A549 (cell line): ENCODE data around the gene APC2.

Experiments
- CEBPB ChIP-seq, 2 experiments: fragments of >200 bp in 1 of 2; sonication (Bioruptor Twin) in 1 of 2; formaldehyde crosslinking in 1 of 2; IDR thresholded peaks; 2 replicates each; pipeline ENCODE4 v1.6.1; 2012 to 2016
- MAFK ChIP-seq: fragments of 450-650 bp; IDR thresholded peaks from 2 replicates; pipeline ENCODE4 v1.6.1; 2014; ENCODE audit not compliant: partially characterized antibody
- POLR2A ChIP-seq: IDR thresholded peaks from 2 replicates; pipeline ENCODE4 v1.6.1; 2012; ENCODE audit warnings: mild to moderate bottlenecking, low read length
- RAD21 ChIP-seq, 2 experiments: fragments of >200 bp in 1 of 2; sonication (Bioruptor Twin) in 1 of 2; formaldehyde crosslinking in 1 of 2; IDR thresholded peaks in 1 of 2; conservative IDR thresholded peaks in 1 of 2; 2 replicates in 1 of 2; 3 replicates in 1 of 2; pipeline ENCODE4 v1.6.1; 2012 to 2018; ENCODE audit warnings: inconsistent platforms in 1 of 2
- SREBF2 ChIP-seq: fragments of 450-650 bp; IDR thresholded peaks from 2 replicates; pipeline ENCODE4 v1.6.1; 2014; ENCODE audit warnings: mild to moderate bottlenecking, moderate library complexity
- TF ChIP-seq, protein P1 (sequence below): fragments of >200 bp; sonication (Bioruptor Twin); formaldehyde crosslinking; IDR thresholded peaks from 3 replicates; pipeline ENCODE4 v1.5.1; 2016
- TF ChIP-seq, protein P2 (sequence below): fragments of 250-450 bp; sonication (Bioruptor Pico); IDR thresholded peaks from 2 replicates; pipeline ENCODE4 v1.5.0; 2021; ENCODE audit warnings: mild to moderate bottlenecking, moderate library complexity, borderline replicate concordance
- TF ChIP-seq, protein P3 (sequence below): IDR thresholded peaks from 2 replicates; pipeline ENCODE4 v1.6.1; 2012

DNA sequence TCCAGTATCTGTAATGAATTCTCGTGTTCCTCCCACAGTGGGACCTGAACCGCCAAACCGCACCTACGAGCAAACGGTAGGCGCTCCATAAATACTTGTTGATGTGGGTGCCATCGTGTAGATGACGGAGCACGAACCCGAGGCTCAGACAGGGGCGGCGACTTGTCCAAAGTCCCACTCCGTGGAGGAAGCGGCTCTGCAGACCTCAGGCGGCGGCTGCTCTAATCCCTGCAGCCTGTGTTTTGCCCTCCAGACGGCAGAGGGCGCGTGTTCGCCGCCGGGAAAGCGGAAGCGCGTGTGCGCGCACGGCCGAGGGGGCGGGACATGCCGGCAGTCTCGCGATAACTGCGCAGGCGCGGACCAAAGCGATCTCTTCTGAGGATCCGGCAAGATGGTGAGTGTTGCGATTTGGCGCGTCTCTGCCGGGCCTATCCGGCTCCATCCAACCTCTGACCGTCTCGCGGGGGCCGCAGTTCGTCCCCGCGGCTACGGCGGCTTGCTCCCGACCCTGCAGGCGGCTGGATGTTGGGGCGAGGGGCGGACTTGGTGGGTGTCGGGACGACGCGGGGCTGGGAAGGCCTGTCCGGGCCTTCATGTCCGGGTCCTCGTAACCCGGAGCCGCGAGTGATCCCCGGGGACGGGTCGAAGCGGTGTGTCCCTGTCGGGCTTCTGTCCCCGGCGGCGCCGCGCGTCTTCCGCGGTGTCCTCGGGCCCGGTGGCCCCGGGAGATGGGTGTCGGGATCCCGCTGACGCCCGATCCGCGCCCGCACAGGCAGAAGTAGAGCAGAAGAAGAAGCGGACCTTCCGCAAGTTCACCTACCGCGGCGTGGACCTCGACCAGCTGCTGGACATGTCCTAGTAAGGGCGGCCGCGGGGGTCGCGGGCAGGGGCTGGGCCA, 11.6 kb upstream of the APC2 start, which contains the start of gene RPS15:
- TF ChIP-seq, protein P1, sequence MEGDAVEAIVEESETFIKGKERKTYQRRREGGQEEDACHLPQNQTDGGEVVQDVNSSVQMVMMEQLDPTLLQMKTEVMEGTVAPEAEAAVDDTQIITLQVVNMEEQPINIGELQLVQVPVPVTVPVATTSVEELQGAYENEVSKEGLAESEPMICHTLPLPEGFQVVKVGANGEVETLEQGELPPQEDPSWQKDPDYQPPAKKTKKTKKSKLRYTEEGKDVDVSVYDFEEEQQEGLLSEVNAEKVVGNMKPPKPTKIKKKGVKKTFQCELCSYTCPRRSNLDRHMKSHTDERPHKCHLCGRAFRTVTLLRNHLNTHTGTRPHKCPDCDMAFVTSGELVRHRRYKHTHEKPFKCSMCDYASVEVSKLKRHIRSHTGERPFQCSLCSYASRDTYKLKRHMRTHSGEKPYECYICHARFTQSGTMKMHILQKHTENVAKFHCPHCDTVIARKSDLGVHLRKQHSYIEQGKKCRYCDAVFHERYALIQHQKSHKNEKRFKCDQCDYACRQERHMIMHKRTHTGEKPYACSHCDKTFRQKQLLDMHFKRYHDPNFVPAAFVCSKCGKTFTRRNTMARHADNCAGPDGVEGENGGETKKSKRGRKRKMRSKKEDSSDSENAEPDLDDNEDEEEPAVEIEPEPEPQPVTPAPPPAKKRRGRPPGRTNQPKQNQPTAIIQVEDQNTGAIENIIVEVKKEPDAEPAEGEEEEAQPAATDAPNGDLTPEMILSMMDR = peak; percentile 60
- TF ChIP-seq MAFK (no peak), RAD21 (conservative IDR thresholded peaks at IDR 0.05 in 1 of 2, IDR thresholded peaks at IDR 0.05 in 1 of 2) (no peak), POLR2A (peak; percentile 93), CEBPB (IDR thresholded peaks at IDR 0.05) (no peak), SREBF2 (no peak)
- TF ChIP-seq, protein P2, sequence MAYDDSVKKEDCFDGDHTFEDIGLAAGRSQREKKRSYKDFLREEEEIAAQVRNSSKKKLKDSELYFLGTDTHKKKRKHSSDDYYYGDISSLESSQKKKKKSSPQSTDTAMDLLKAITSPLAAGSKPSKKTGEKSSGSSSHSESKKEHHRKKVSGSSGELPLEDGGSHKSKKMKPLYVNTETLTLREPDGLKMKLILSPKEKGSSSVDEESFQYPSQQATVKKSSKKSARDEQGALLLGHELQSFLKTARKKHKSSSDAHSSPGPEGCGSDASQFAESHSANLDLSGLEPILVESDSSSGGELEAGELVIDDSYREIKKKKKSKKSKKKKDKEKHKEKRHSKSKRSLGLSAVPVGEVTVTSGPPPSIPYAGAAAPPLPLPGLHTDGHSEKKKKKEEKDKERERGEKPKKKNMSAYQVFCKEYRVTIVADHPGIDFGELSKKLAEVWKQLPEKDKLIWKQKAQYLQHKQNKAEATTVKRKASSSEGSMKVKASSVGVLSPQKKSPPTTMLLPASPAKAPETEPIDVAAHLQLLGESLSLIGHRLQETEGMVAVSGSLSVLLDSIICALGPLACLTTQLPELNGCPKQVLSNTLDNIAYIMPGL = no peak
- TF ChIP-seq, protein P3, sequence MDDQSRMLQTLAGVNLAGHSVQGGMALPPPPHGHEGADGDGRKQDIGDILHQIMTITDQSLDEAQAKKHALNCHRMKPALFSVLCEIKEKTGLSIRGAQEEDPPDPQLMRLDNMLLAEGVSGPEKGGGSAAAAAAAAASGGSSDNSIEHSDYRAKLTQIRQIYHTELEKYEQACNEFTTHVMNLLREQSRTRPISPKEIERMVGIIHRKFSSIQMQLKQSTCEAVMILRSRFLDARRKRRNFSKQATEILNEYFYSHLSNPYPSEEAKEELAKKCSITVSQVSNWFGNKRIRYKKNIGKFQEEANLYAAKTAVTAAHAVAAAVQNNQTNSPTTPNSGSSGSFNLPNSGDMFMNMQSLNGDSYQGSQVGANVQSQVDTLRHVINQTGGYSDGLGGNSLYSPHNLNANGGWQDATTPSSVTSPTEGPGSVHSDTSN = peak; percentile 15; the same call in 1 of the 2 replicates
